Left lung (tissue), 10 donors: ENCODE measurements around the gene PHF23. TPM values are rescaled to one million over a fixed set of nuclear protein-coding genes. Genes with fewer than 3 reads are reported as not detected.
A peak's percentile ranks its signal among the peaks of the same experiment; 100 is the strongest.

ENCODE experiments used
- ATAC-seq: fragments of 200-7000 bp; cut with Tn5 transposase; one replicate; pipeline ENCODE4 v1.9.1; 2020; ENCODE audit warnings: moderate library complexity
- DNase-seq, 4 donors: peaks; one replicate each; pipeline ENCODE4 v3.0.0-alpha.2; 2013 to 2020
- H3K27ac ChIP-seq, 2 donors: fragments of 200-600 bp; sonication (generic) in 1 of 2; one replicate each; pipeline versions ENCODE4 v1.5.0 to v1.8.0; 2020 to 2021
- H3K27me3 ChIP-seq, 2 donors: fragments of 200-600 bp; sonication (generic) in 1 of 2; one replicate each; pipeline versions ENCODE4 v1.5.0 to v1.8.0; 2020 to 2021
- H3K36me3 ChIP-seq, 2 donors: fragments of 200-600 bp; sonication (generic) in 1 of 2; one replicate each; pipeline versions ENCODE4 v1.5.0 to v1.8.0; 2020 to 2021
- H3K4me1 ChIP-seq, 2 donors: fragments of 200-600 bp; one replicate each; pipeline ENCODE4 v1.8.0; 2021
- H3K4me3 ChIP-seq, 2 donors: fragments of 200-600 bp; sonication (generic) in 1 of 2; one replicate each; pipeline versions ENCODE4 v1.5.0 to v1.8.0; 2020 to 2021; ENCODE audit warnings: mild to moderate bottlenecking in 1 of 2
- H3K9me3 ChIP-seq, 2 donors: fragments of 200-600 bp; sonication (generic) in 1 of 2; one replicate each; pipeline versions ENCODE4 v1.5.0 to v1.8.0; 2020 to 2021
- CTCF ChIP-seq, 2 donors: fragments of 200-600 bp; sonication (generic) in 1 of 2; IDR thresholded peaks; one replicate each; pipeline versions ENCODE4 v1.5.0 to v1.8.0; 2021; ENCODE audit warnings: antibody characterized with exemption in 2 of 2
- intact Hi-C, 2 donors: fragments of 100-400 bp; cut with DNase I; formaldehyde crosslinking; loops; one replicate each; pipeline versions ENCODE4 v1.11.2 to v1.14.2; 2022
- polyA plus RNA-seq, 6 donors: library from polyadenylated mRNA; unstranded; fragments of 120-200 nt; gene quantifications; one replicate each; pipeline ENCODE4 v1.2.1, GENCODE V29; 2013; ENCODE audit not compliant: insufficient read length in 6 of 6
- total RNA-seq, 2 donors: library from RNA; stranded (reverse); fragmentation: NEBNext Ultra II Directional; extraction: Animal tissue kit (Norgen Biotek cat#: 25700); gene quantifications; one replicate each; pipeline ENCODE4 v1.2.1, GENCODE V29; 2021
- donor health status: DM: no; HTN: yes; CAD: no.
- donor health status: DM: no; HTN: no; CAD: no.

The PHF23 gene
- total and polyA plus RNA-seq, 8 donors, result 31.1 to 51.2 (median 44.5) TPM

GRCh38 chr17:7235693-7236665 lies 3.3 kb downstream of the PHF23 start:
- peak overlapping the region in 1 of 2 donors; percentile 96 for H3K27ac ChIP-seq
- intact Hi-C loops, result no loop called here
- DNase-seq, result no peak
- no peak for TF ChIP-seq CTCF (IDR thresholded peaks at IDR 0.05)
- H3K4me1 ChIP-seq, result peaks cover 25 to 71% of the 10 kb centered on the region in 2 donors
- ATAC-seq, result no peak
- no peaks in the 10 kb centered on the region for H3K9me3 ChIP-seq
- peaks cover 0 to 35% of the 10 kb centered on the region in 2 donors for H3K36me3 ChIP-seq
- no peaks in the 10 kb centered on the region for H3K27me3 ChIP-seq
- H3K4me3 ChIP-seq, result peak overlapping the region in 1 of 2 donors; percentile 88

GRCh38 chr17:7234083-7234951 lies 4.9 kb downstream of the PHF23 start, which contains the start of gene DVL2:
TSS of gene DVL2 (minus strand) at chr17:7234517. CDS start at chr17:7234262, 255 bp downstream.
- DNase-seq (peak; percentile 93 to 97 (median 96)), ATAC-seq (peak; percentile 56)
- Histone ChIP-seq H3K4me1 (peaks cover 14 to 57% of the 10 kb centered on the region in 2 donors), H3K4me3 (peak within 1 kb of the TSS; percentile 81 to 88), H3K27me3 (no peaks in the 10 kb centered on the region), H3K9me3 (no peaks in the 10 kb centered on the region), H3K36me3 (peaks cover 0 to 38% of the 10 kb centered on the region in 2 donors), H3K27ac (peak within 1 kb of the TSS; percentile 84 to 90)
- no peak for TF ChIP-seq CTCF (IDR thresholded peaks at IDR 0.05)
- intact Hi-C loops, result no loop called here

GRCh38 chr17:7233701-7234082 lies 5.6 kb downstream of the PHF23 start:
- Histone ChIP-seq H3K27ac (peak overlapping the region; percentile 84 to 90), H3K4me1 (peaks cover 14 to 57% of the 10 kb centered on the region in 2 donors), H3K27me3 (no peaks in the 10 kb centered on the region), H3K36me3 (peaks cover 0 to 44% of the 10 kb centered on the region in 2 donors), H3K9me3 (no peaks in the 10 kb centered on the region), H3K4me3 (peak overlapping the region; percentile 81 to 88)
- TF ChIP-seq CTCF (IDR thresholded peaks at IDR 0.05), result no peak
- no peak for DNase-seq
- intact Hi-C loops, result no loop called here
- peak; percentile 10 for ATAC-seq

GRCh38 chr17:7232114-7232513 lies 7.1 kb downstream of the PHF23 start:
- Histone ChIP-seq H3K27me3 (no peaks in the 10 kb centered on the region), H3K36me3 (peaks cover 0 to 59% of the 10 kb centered on the region in 2 donors), H3K4me3 (peak overlapping the region in 1 of 2 donors; percentile 88), H3K4me1 (peaks cover 14 to 51% of the 10 kb centered on the region in 2 donors), H3K27ac (no peak overlapping the region), H3K9me3 (no peaks in the 10 kb centered on the region)
- ATAC-seq, result no peak
- intact Hi-C loops, result no loop called here
- DNase-seq, result no peak
- TF ChIP-seq CTCF (IDR thresholded peaks at IDR 0.05), result no peak
